PC-9 (cell line): ENCODE measurements around the gene TMEM135.

Experiments
- EZH2 ChIP-seq: fragments of 200-600 bp; sonication (generic); IDR thresholded peaks from 2 replicates; pipeline ENCODE4 v1.8.0; 2017; ENCODE audit warnings: antibody characterized with exemption, low read depth
- TF ChIP-seq, protein P1 (sequence below): fragments of 200-600 bp; sonication (generic); conservative IDR thresholded peaks from 2 replicates; pipeline ENCODE4 v1.6.1; 2017; ENCODE audit warnings: mixed run types, antibody characterized with exemption, mild to moderate bottlenecking, moderate library complexity

DNA sequence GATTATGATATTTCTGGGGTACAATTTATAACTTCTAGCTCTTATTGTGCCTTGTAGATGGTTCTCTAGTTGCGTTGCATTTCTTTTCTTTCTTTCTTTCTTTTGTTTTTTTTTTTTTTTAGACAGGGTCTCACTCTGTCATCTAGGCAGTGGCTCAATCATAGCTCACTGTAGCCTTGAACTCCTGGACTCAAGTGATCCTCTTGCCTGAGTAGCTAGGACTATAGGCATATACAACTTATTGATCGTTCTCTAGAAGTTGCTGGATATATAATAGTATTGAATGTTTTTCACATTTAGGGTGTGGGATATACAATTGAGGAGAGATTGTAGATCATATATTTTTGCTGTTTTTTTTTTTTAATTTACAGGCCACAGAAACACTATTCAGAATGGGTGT is 119.2 kb downstream of the TMEM135 start:
- TF ChIP-seq, protein P1, sequence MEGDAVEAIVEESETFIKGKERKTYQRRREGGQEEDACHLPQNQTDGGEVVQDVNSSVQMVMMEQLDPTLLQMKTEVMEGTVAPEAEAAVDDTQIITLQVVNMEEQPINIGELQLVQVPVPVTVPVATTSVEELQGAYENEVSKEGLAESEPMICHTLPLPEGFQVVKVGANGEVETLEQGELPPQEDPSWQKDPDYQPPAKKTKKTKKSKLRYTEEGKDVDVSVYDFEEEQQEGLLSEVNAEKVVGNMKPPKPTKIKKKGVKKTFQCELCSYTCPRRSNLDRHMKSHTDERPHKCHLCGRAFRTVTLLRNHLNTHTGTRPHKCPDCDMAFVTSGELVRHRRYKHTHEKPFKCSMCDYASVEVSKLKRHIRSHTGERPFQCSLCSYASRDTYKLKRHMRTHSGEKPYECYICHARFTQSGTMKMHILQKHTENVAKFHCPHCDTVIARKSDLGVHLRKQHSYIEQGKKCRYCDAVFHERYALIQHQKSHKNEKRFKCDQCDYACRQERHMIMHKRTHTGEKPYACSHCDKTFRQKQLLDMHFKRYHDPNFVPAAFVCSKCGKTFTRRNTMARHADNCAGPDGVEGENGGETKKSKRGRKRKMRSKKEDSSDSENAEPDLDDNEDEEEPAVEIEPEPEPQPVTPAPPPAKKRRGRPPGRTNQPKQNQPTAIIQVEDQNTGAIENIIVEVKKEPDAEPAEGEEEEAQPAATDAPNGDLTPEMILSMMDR: no peak
- TF ChIP-seq EZH2: no peak
